Activated CD4-positive, alpha-beta T cell treated with anti-CD3 and anti-CD28 coated beads, Interleukin-2, amount 50 U/mL, for 24 hours (primary cell): ENCODE measurements around the gene MAP3K21.

Experiments
- DNase-seq, 2 donors: peaks; one replicate each; pipeline ENCODE4 v3.0.0-alpha.2; 2020; ENCODE audit warnings: low read depth in 1 of 2, low spot score in 1 of 2

MAP3K21 gene

GRCh38 chr1:233357595-233358397, 30.3 kb downstream of the MAP3K21 start:
- no peak for DNase-seq

GRCh38 chr1:233359431-233359830, 31.9 kb downstream of the MAP3K21 start:
- DNase-seq, result no peak

- DNase-seq, result no peak
These were observed 32.4 kb downstream of the MAP3K21 start for GRCh38 chr1:233359905-233360304.

GRCh38 chr1:233360525-233361102, 33.1 kb downstream of the MAP3K21 start:
- DNase-seq, result no peak

- DNase-seq, result no peak
These were observed 34.4 kb downstream of the MAP3K21 start for GRCh38 chr1:233361876-233362275.

GRCh38 chr1:233362743-233363142, 35.2 kb downstream of the MAP3K21 start:
- no peak for DNase-seq

GRCh38 chr1:233364026-233364425, 36.5 kb downstream of the MAP3K21 start:
- no peak for DNase-seq

GRCh38 chr1:233364695-233365539, 37.4 kb downstream of the MAP3K21 start:
- no peak for DNase-seq

GRCh38 chr1:233366575-233366974, 39.1 kb downstream of the MAP3K21 start:
- no peak for DNase-seq

- DNase-seq, result no peak
These were observed 39.7 kb downstream of the MAP3K21 start for GRCh38 chr1:233367057-233367803.

GRCh38 chr1:233368106-233368788, 40.7 kb downstream of the MAP3K21 start:
- DNase-seq, result no peak

GRCh38 chr1:233368789-233369130, 41.2 kb downstream of the MAP3K21 start:
- no peak for DNase-seq

GRCh38 chr1:233372218-233373120, 44.9 kb downstream of the MAP3K21 start:
- no peak for DNase-seq

GRCh38 chr1:233373226-233373625, 45.7 kb downstream of the MAP3K21 start:
- DNase-seq, result no peak

GRCh38 chr1:233375653-233376052, 48.1 kb downstream of the MAP3K21 start:
- DNase-seq, result no peak

- DNase-seq, result no peak
These were observed 49.0 kb downstream of the MAP3K21 start for GRCh38 chr1:233376382-233377110.

GRCh38 chr1:233379869-233380438, 52.4 kb downstream of the MAP3K21 start:
- no peak for DNase-seq

GRCh38 chr1:233381806-233382205, 54.3 kb downstream of the MAP3K21 start:
- DNase-seq, result no peak

- no peak for DNase-seq
These were observed 56.5 kb downstream of the MAP3K21 start for GRCh38 chr1:233383984-233384383.
